Endodermal cell (in vitro differentiated cells): ENCODE measurements around the gene IGFBP4. TPM values are rescaled to one million over a fixed set of nuclear protein-coding genes. Genes with fewer than 3 reads are reported as not detected.

Source experiments
- DNase-seq: peaks from one replicate; pipeline ENCODE4 v3.0.0-alpha.2; 2017
- H3K27ac ChIP-seq: 2 replicates; pipeline ENCODE4 v1.5.1; 2013; ENCODE audit warnings: mild to moderate bottlenecking, low read depth, low read length, moderate library complexity
- H3K27me3 ChIP-seq: 2 replicates; pipeline ENCODE4 v1.6.1; 2013; ENCODE audit warnings: mild to moderate bottlenecking, low read length, moderate library complexity; ENCODE audit not compliant: insufficient read depth, control insufficient read depth, poor library complexity, severe bottlenecking
- H3K36me3 ChIP-seq: 2 replicates; pipeline ENCODE4 v1.7.0; 2013; ENCODE audit warnings: mild to moderate bottlenecking, low read length, moderate library complexity; ENCODE audit not compliant: control insufficient read depth, insufficient read depth
- H3K4me1 ChIP-seq: one replicate; pipeline ENCODE4 v1.7.0; 2013; ENCODE audit warnings: low read length; ENCODE audit not compliant: control insufficient read depth, insufficient read depth
- H3K4me3 ChIP-seq: 2 replicates; pipeline ENCODE4 v1.5.1; 2013; ENCODE audit warnings: mild to moderate bottlenecking, low read length, moderate library complexity
- H3K9ac ChIP-seq: 2 replicates; pipeline ENCODE4 v1.6.1; 2013; ENCODE audit warnings: mild to moderate bottlenecking, low read length, moderate library complexity; ENCODE audit not compliant: poor library complexity, severe bottlenecking; ENCODE audit errors: extremely low read depth
- H3K9me3 ChIP-seq: 2 replicates; pipeline ENCODE4 v1.6.1; 2013; ENCODE audit warnings: mild to moderate bottlenecking, low read length, moderate library complexity; ENCODE audit not compliant: control insufficient read depth
- H3K27ac Mint-ChIP-seq: 2 replicates; pipeline ENCODE4 v1.8.0; 2020; ENCODE audit warnings: mixed read lengths
- H3K27me3 Mint-ChIP-seq: 2 replicates; pipeline ENCODE4 v1.8.0; 2021; ENCODE audit warnings: mild to moderate bottlenecking, mixed read lengths; ENCODE audit not compliant: insufficient read depth
- H3K36me3 Mint-ChIP-seq: 2 replicates; pipeline ENCODE4 v1.8.0; 2020; ENCODE audit warnings: low read depth, mixed read lengths
- H3K4me1 Mint-ChIP-seq: 2 replicates; pipeline ENCODE4 v1.8.0; 2020; ENCODE audit warnings: mixed read lengths
- H3K4me3 Mint-ChIP-seq: 2 replicates; pipeline ENCODE4 v1.8.0; 2020; ENCODE audit warnings: mild to moderate bottlenecking, moderate library complexity, mixed read lengths
- H3K9me3 Mint-ChIP-seq: 2 replicates; pipeline ENCODE4 v1.8.0; 2020; ENCODE audit warnings: mild to moderate bottlenecking, mixed read lengths
- WGBS, 2 experiments: methylation state at CpG; one replicate each; pipeline versions ENCODE4 v1.1.5 to v1.1.7; 2013; ENCODE audit warnings: missing lambda C conversion rate in 2 of 2, mixed read lengths in 1 of 2; ENCODE audit not compliant: insufficient coverage in 1 of 2, insufficient read length in 1 of 2; 5-methylcytosine and 5-hydroxymethylcytosine counted together
- total RNA-seq, 2 donors: library from RNA; stranded (reverse); fragmentation: NEBNext Ultra II Directional in 1 of 2; extraction: Animal tissue kit (Norgen Biotek cat#: 25700) in 1 of 2; gene quantifications; 2 replicates in 1 of 2; 3 replicates in 1 of 2; pipeline ENCODE4 v1.2.1, GENCODE V29; 2021
- TF ChIP-seq, protein P1 (sequence below): fragments of 200-600 bp; sonication (generic); conservative IDR thresholded peaks from 2 replicates; pipeline ENCODE4 v1.5.0; 2021; ENCODE audit warnings: antibody characterized with exemption, mild to moderate bottlenecking

Gene IGFBP4
- total RNA-seq, 2 donors from 2014 or later, result 58.3 to 69.0 TPM

DNA sequence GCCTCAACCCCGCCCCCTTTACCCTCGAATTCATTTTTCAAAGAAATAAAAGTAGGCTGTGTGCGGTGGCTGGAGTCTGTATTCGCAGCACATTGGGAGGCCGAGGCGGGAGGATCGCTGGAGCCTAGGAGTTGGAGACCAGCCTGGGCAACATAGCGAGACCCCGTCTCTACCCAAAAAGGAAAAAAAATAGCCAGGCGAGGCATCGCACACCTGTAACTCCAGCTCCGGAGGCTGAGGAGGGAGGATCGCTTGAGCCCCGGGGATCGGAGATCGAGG lies 24.9 kb upstream of the IGFBP4 start:
- Histone ChIP-seq H3K4me3 (peak overlapping the region; percentile 88), H3K9ac (no peak overlapping the region), H3K36me3 (peaks cover 21% of the 10 kb centered on the region), H3K27me3 (no peaks in the 10 kb centered on the region), H3K9me3 (no peaks in the 10 kb centered on the region), H3K27ac (peak overlapping the region; percentile 57), H3K4me1 (peaks cover 5% of the 10 kb centered on the region)
- peak overlapping the region; percentile 85 for H3K27ac Mint-ChIP-seq
- H3K27me3 Mint-ChIP-seq, result no peaks in the 10 kb centered on the region
- no peak for DNase-seq
- TF ChIP-seq, protein P1, sequence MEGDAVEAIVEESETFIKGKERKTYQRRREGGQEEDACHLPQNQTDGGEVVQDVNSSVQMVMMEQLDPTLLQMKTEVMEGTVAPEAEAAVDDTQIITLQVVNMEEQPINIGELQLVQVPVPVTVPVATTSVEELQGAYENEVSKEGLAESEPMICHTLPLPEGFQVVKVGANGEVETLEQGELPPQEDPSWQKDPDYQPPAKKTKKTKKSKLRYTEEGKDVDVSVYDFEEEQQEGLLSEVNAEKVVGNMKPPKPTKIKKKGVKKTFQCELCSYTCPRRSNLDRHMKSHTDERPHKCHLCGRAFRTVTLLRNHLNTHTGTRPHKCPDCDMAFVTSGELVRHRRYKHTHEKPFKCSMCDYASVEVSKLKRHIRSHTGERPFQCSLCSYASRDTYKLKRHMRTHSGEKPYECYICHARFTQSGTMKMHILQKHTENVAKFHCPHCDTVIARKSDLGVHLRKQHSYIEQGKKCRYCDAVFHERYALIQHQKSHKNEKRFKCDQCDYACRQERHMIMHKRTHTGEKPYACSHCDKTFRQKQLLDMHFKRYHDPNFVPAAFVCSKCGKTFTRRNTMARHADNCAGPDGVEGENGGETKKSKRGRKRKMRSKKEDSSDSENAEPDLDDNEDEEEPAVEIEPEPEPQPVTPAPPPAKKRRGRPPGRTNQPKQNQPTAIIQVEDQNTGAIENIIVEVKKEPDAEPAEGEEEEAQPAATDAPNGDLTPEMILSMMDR, result no peak
- 81% methylated on average over 7 to 16 of the region's 16 CpGs for WGBS, 2 experiments
- peak overlapping the region; percentile 95 for H3K4me3 Mint-ChIP-seq
- H3K9me3 Mint-ChIP-seq, result no peaks in the 10 kb centered on the region
- H3K36me3 Mint-ChIP-seq, result peaks cover 7% of the 10 kb centered on the region
- peaks cover 20% of the 10 kb centered on the region for H3K4me1 Mint-ChIP-seq

DNA sequence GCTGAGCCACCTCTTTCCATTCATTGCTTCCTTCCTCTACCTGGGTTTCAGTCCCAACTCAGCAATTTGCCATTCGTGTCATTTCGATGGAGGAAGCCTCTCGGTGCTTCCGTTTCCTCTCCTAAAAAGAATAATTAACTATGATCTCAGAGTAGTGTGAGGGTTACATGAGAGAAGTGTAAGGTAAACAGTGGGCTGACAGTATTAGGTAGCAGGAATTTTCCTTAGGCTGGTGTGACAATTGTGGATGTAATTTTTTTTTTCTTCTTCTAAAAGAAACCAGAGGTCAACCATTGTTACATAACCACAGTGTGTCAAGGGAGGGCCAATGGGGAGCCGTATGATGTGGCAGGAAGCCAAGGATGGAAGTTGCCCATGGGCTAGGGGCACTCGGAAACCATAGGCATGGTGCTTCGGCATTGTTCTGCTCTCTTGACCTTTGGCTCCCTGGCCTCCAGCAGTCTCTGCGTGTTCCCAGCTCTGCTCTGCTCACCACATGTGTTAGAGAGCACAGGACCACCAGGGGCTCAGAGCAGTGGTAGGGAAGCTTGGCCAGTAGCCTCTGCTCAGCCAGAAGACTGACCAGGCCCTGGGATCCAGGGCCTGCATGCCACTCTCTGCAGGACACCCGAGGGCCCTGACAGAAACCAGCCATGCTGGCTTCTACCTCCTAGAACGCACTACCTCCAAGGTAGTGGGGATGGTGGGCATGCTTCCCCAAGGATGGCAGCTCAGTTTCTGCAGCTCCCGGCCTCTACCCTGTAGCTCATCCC lies 23.5 kb upstream of the IGFBP4 start:
- Histone ChIP-seq H3K4me3 (no peak overlapping the region), H3K4me1 (peaks cover 5% of the 10 kb centered on the region), H3K36me3 (peaks cover 10% of the 10 kb centered on the region), H3K27me3 (no peaks in the 10 kb centered on the region), H3K9me3 (no peaks in the 10 kb centered on the region), H3K9ac (no peak overlapping the region), H3K27ac (peak overlapping the region; percentile 44)
- Mint-ChIP-seq H3K27me3 (no peaks in the 10 kb centered on the region), H3K4me3 (no peak overlapping the region), H3K4me1 (peaks cover 21% of the 10 kb centered on the region), H3K9me3 (no peaks in the 10 kb centered on the region), H3K36me3 (peaks cover 7% of the 10 kb centered on the region), H3K27ac (no peak overlapping the region)
- TF ChIP-seq, protein P1, result no peak
- 50 to 86% methylated on average over 3 to 11 of the region's 11 CpGs for WGBS, 2 experiments
- peak; percentile 61 for DNase-seq

DNA sequence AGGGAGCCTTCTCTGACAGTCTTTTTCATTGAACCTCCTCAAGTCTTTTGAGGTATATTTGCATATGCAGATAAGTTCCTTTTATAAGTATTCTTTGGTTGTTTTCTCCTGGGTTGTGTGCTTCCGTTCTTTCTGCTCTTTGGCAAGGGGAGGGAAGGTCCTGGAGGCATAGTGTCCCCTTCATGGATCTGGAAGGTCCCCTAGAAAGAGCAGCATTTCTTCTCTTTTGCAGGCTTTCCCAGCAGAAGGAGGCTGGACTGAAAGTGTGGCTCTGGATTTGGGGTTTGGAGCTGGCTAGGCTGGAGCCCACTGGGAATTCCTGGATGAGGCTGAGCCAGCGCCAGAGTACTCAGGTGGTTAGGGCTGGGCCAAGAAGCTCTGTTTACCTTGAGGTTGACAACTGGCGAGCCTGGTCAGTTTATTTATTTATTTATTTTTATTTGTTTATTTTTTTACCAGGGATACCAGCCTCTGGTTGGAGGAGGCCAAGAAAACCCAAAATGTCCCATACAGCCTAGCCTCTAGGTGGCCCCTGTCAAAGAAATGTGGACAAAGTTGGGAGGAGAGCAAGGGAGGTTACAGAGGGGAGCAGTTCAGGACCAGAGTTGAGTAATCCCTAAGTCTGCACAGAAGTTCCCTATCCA lies 20.1 kb upstream of the IGFBP4 start:
- H3K9me3 Mint-ChIP-seq, result peaks cover 4% of the 10 kb centered on the region
- H3K4me3 ChIP-seq, result no peak overlapping the region
- peak overlapping the region; percentile 32 for H3K4me3 Mint-ChIP-seq
- H3K27me3 Mint-ChIP-seq, result peaks cover 3% of the 10 kb centered on the region
- TF ChIP-seq, protein P1, result peak; percentile 63
- H3K27ac Mint-ChIP-seq, result peak overlapping the region; percentile 64
- H3K27ac ChIP-seq, result no peak overlapping the region
- H3K36me3 ChIP-seq, result no peaks in the 10 kb centered on the region
- 23% methylated on average over 2 of the region's 3 CpGs; no CpG with 5 or more reads in 1 of the 2 experiments for WGBS, 2 experiments
- peak; percentile 96 for DNase-seq
- H3K4me1 Mint-ChIP-seq, result peaks cover 10% of the 10 kb centered on the region
- H3K4me1 ChIP-seq, result peaks cover 5% of the 10 kb centered on the region
- H3K9ac ChIP-seq, result no peak overlapping the region
- H3K9me3 ChIP-seq, result no peaks in the 10 kb centered on the region
- H3K27me3 ChIP-seq, result no peaks in the 10 kb centered on the region
- H3K36me3 Mint-ChIP-seq, result no peaks in the 10 kb centered on the region
